ENCODE results near the gene ZNF221.
"Not testable (repeated sequence)": the region's sequence is repeated elsewhere in the genome, so short reads cannot be mapped to it uniquely, and the experiment has no call there.

The ZNF221 gene

DNA sequence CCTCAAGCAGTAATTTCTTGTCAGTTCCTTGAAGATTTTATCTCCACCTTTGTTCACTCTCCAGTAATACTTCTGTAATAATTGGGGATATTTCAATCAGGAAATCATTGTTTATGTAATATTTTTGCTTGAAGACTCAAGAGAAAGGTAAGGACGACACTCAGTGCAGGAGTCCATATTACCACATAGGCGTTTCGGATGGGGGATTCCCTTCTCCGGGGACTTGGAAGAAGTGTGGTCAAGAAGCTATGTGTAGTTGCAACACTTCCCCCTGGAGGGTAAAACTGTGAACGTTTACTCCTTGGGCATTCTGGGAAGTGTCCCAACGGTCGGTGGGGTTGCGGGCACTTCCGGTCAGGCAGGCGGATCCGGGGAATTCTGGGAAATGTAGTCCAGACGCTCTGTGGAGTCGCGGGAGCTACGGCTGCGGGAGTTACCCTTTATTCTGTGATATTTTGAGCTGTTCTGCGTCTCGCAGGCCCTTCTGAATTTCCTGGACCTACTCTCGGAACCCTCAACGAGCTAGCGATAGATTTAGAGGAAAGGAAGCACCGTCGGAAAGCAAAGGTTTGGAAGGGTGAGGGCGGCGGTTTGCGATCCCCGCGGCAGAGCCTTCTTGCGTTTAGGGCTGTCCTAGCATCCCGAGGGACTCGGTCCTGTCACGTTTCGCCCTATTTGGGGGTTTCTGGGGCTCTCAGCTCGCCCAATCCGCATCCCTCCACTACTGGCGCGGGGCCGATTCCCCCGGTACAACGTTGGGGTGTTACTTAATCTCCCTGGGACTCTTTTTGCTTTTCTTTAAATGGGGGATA, at the start of gene ZNF221:
Gene ZNF221 (plus strand): TSS at position 395 of the 812 bp plus-strand sequence. CDS start 11,499 bp downstream, outside the sequence.
- peak; percentile 92 for DNase-seq (ENCODE audit: low spot score)

DNA sequence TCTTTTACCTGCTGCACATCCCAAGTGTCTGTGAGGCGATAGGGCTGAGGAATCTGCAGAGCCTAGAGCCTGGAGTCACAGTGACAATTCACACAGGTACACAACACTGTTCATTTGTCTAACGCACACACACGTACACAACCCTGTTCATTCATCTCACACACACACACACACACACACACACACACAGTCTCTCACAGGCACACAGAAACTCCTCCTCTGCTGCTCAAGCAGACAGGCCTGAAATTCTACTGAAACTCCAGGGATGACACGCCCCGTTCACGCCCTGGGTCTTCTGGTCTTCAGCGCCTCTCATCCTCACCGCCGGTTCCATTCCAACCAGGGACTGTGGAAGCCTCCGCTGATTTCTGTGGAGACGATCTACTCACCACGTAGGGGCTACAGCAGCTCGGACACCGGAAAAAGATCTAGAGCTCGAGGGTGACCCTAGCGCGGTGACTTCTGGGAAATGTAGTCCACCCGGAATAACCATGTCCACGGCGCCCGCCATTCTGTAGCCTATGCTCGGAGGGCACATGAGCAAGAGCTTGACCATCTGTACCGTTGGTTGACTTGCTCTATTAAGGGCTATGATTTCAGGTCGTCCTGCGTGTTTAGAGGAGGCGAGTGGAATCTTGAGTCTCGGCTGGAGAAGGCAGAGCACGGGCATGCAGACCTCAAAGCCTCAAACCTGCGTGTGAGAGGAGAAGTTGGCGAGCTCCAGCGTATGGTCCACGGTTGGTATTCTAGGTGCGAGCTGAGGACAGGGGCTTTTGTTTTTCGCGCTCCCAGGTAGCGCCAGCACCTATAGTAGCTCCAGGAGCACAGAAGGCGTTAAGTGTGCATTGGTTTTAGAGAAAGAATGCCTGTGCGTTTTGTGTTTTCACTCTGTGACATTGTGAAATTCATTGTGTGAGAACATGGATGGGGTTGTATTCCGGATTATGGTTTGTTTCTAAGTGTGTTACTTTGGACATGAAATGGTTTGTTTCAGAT, 49.3 kb upstream of the ZNF221 start:
- peak; percentile 67 for DNase-seq (ENCODE audit: low spot score)

DNA sequence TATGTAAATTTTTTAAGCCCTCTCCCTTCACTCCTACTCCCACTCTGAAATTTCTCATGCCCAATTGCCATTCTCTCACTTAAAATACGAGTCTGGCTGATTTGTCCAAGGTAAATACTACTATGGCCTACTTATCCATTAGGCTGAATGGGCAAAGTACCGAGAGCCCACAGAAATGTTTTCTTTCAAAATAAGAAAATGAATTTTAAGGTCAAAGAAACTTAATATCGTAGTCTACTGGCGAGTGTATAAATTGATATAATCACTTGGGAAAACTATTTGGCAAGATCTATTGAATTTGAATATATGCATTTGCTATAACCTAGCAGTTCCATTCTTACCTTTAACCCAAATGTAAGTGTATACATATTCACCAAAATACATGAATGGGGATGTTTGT, 48.6 kb upstream of the ZNF221 start:
- DNase-seq (ENCODE audit: low spot score) = no peak

DNA sequence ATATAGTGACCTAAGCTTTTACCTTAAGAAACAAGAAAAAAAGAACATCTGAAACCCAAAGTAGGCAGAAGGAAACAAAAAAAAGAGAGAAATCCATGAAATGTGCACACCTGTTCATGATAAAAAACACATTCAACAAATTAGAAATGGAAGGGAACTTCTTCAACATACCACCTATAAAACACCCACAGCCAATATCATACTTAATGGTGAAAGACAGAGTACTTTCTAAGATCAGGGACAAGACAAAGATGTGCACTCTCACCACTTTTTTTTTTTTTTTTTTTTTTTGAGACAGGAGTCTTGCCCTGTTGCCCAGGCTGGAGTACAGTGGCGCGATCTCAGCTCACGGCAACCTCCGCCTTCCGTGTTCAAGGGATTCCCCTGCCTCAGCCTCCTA, 45.1 kb upstream of the ZNF221 start:
- no peak for DNase-seq (ENCODE audit: low spot score)

DNA sequence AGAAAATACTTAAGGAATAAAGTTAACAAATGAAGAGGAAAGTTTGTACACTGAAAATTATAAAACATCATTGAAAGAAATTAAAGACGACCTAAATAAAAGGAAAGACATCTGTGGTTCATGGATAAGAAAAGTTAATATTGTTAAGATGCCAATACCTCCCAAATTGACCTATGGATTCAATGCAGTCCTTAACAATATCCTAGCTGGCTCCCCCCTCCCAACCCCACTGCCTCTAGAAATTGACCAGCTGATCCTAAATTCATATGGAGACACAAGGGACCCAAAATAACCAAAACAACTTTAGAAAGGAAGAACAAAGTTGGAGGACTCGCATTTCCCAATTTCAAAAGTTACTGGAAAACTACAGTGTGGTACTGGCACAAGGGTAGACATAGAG, 44.3 kb upstream of the ZNF221 start:
- no peak for DNase-seq (ENCODE audit: low spot score)

DNA sequence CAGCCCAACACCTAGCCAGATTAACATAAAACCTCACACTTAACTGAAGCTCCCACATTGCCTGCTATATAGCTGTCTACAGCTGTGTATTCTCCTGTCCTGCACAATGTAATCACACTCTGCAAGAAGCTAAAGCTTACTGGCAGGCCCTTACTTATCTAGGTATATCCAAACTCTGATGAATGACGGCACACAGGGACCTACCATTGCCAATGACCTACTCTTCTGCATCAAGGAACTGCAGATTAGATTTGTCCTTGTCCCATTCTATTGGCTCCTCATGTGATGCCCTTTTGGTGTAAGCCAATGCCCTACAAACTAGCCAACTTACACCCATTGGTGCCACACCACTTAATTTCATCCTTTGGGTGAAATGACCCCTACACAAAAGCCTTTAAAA, 42.4 kb upstream of the ZNF221 start:
- no peak for DNase-seq (ENCODE audit: low spot score)

DNA sequence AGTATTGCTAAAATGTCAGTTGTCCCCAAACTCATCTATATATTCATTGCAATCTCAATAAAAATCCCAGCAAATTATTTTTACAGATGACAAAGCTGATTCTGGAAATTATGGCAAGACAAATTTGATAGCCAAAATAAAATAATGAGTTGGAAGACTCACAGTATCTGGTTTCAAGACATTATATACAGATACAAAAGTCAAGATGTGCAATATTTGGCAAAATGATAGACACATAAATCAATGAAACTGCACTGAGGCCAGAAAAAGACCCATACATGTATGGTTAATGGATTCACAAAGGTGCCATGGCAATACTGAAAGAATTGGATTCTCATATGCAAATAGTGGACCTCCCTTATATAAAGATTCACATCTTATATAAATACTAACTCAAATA, 40.1 kb upstream of the ZNF221 start:
- DNase-seq (ENCODE audit: low spot score) = no peak

DNA sequence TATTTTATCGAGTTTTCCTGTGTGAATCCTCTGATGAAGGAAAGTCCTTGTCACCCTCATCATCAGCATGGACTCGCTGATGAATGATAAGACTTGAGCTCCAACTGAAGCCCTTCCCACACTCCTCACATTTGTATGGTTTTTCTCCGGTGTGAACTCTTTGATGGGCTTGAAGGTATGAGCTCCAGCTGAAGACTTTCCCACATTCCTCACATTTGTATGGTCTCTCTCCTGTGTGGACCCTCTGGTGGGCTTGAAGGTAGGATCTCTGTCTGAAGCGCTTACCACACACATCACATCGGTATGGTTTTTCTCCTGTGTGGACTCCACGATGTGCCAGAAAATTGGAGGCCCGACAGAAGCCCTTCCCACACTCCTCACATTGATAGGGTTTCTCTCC, 37.6 kb upstream of the ZNF221 start:
- no peak for DNase-seq (ENCODE audit: low spot score)

DNA sequence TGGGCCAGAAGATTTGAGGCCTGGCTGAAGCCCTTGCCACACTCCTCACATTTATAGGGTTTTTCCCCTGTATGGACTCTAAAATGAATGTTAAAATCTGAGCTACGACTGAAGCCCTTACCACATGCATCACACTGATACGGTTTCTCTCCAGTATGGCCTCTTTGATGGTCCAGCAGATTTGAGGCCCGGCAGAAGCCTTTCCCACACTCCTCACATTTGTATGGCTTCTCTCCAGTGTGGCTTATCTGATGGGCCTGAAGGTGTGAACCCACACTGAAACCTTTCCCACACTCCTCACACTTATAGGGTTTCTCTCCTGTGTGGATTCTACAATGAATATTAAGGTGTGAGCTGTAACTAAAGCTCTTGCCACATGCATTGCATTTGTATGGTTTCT, 37.0 kb upstream of the ZNF221 start:
- no peak for DNase-seq (ENCODE audit: low spot score)

DNA sequence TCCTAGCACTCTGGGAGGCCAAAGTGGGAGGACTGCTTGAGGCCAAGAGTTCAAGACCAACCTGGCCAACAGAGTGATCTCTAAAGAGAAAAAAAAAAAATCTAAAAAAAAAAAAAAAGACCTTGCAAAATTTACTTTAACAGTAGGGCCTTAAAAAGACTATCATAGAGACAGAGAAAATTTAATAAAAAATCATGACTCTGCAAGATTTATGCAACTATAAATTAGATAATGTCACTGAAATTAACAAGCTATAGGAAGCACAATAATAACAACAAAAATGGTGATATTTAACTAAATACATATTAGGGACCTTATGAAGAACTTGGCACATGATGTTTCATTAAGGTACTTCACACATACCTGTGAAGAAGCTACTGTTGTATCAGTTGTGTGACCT, 27.2 kb upstream of the ZNF221 start:
- no peak for DNase-seq (ENCODE audit: low spot score)

DNA sequence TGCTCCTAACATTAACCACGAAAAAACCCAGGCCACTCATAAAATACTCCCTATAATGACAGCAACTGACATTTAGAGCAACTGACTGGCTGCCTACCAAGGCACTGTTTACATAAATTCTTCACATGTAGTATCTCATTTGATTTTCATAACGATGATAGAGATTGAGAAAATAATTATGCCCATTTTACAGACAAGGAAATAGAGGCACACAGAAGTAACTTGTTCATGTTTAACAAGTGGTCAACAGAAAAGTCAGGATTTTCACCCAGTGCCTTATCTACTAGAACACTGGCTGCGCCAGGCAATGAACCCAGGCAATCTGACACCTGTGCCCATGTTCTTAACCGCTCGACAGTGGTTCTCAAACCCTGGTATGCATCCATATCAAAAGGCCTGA, 22.2 kb upstream of the ZNF221 start:
- DNase-seq (ENCODE audit: low spot score) = no peak

DNA sequence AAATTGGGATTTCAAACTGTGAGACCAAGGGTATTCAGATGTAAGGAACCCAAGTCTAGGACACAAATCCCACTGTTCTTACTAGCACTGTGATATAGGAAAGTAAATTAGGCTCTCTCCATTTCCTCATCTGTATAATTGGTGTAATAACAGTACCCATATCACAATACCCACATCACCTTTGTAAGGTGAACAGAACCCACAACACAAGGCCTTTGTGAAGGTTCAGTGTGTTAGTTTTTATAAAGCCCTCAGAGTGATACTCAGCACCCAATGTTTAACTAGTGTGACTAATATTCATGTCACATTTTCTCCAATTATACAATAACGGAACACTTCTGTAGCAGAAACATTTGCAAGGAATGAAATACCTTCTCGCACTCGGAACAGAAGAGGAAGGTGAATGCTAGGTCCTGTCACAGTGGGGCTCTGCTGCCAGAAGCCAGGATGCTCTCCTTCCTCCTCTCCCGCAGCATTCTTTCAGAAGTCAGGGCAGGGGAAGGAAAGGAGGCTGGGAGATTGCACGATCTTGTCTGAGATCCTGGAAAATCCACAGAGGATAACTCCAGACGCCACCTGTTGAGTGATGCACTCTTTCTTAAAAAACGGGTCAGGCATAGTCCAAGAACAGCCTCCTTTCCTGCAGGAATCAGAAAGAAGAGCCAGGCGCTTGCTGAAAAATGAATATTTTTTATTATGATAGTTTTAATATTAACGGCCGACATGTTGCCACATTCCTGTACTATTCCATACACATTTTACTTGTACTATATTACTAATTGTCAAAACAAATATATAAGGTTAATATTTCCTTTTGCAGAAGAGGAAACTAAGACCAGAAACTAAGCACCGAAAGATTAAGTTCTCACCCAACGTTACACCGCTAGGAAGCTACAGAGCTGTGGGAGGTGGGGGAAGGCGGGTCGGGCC, 16.7 kb upstream of the ZNF221 start:
- DNase-seq (ENCODE audit: low spot score) = peak; percentile 1

DNA sequence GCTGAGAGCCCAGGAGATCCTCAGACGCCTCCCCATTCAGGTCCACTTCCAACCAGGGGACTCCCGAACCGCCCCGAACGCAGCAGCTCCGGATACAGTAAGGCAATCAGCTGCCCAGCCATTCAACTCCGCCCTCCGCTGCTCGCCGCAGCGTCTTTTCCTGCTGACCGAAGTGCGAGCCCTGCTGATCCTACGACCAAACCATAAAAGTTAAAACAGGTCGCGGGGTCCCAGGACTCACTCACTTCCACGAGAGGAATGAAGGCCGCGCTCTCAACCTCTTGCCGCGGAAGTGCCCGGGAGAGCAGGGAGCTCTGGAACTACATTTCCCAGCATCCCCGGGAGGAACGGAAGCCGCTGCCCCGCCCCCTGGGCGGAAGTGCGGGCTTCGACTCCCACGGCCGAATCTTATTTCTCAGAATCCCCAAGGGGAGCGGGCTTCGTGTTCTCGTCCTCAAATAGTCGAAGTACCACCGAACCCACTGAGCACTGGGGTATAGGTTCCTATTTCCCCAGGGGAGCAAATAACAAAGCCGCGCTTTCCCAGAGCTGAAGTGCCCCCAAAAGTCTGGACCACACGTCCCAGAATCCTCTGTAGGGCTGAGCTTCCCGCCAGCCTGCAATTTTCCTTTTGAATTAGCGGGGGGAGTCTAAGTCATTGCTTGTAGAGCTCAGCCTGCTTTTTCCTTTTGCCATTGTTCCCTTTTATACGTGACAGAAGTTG, 15.9 kb upstream of the ZNF221 start, which contains the start of gene ZNF45:
Gene ZNF45 (minus strand): TSS at position 298 of the 724 bp plus-strand sequence. CDS start 13,097 bp downstream, outside the sequence.
- DNase-seq (ENCODE audit: low spot score) = peak; percentile 82

DNA sequence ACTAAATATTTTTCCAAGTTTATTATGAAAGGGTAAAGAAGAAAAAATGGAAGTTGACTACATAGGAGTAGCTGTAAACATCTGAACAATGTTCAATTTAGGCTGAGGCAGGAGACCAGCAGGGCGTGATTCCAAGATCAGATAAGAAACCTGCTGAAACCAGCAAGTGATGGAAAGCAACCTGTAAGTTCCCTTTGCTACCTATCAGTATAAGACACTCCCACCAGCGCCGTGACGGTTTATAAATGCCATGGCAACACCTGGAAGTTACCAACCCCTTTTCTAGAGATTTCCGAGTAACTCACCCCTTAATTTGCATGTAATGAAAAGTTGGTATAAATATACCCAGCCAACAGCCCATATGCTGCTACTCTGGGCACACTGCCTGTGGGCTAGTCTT, 14.8 kb upstream of the ZNF221 start:
- DNase-seq (ENCODE audit: low spot score) = no peak

DNA sequence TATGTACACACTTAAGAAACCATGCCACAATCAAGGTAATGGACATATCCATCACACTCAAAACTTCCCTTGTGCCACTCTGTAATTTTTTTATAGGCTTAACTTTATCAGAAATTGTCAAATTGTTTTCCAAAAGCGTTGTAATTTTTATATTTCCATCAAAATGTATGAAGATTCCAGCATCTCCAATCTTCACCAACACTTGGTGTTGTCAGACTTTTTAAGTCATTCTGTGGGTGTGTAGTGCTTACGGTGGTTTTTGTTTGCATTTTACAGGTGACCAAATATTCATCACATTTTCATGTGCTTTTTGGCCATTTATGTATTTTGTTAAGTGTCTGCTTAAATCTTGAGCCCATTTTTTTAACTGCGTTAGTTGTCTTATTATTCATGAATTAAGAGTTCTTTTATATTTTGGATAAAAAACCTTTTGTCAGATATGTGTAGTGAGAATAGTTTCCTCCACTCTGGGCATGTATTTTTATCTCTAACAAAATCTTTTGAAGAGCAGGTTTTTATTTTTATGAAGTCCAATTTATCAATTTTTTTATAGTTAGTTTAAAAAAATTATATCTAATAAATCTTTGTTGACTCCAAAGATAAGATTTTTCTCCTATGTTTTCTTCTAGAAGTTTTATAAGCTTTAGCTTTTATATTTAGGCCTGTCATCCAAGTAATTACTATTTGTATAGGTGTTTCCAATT, 11.3 kb upstream of the ZNF221 start:
- DNase-seq (ENCODE audit: low spot score) = no peak

DNA sequence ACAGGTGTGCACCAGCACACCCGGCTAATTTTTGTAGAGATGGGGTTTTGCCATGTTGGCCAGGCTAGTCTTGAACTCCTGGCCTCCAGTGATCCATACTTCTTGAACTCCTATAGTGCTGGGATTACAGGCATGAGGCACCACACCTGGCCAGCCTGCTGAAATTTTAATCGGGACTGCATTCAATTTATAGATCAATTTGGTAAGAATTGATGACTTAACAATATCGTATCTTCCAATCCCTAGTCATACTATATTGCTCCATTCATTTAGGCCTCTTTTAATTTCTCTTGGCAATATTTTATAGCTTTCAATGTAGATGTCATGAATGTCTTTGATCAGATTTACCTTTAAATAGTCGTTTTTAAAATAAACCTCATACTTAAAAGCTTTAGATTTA, 10.3 kb upstream of the ZNF221 start:
- no peak for DNase-seq (ENCODE audit: low spot score)

DNA sequence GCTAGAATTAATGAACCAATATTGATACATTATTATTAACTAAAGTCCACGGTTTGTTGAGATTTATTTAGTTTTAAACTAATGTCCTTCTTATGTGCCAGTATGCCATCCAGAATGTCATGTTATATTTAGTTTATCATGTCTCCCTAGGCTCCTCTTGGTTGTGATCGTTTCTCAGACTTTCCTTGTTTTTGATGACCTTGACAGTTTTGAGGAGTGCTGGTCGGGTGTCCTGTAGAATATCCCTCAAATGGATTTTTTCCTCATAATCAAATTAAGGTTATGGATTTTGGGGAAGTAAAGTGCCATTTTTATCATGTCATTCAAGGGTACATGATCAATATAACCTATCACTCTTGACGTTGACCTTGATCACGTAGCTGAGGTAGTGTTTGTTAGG, 9.8 kb upstream of the ZNF221 start:
- DNase-seq (ENCODE audit: low spot score) = no peak

DNA sequence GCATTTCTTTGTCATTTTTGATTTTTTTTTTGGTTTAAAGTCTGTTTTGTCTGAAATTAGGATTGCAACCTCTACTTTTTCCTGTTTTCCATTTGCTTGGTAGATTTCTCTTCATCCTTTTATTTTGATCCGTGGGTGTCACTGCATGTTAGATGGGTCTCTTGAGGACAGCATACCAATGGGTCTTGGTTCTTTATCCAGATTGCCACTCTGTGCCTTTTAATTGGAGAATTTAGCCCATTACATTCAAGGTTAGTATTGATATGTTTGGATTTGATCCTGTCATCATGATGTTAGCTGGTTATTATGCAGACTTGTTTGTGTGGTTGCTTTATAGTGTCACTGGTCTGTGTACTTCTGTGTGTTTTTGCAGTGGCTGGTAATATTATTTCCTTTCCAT, 3.6 kb upstream of the ZNF221 start:
- DNase-seq (ENCODE audit: low spot score) = not testable (repeated sequence)

DNA sequence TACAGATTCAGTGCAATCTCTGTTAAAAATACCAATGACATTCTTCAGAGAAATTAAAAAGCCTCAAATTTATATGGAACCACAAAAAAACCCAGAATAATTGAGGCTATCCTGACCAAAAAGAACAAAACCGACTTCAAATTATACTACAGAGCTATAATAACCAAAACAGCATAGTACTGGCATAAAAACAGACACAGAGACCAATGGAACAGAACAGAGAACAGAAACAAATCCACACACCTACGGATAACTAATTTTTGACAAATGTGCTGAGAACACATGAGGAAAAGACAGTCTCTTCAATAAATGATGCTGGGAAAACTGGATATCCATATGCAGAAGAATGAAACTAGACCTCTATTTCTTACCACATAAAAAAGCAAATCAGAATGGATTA, 1.2 kb upstream of the ZNF221 start:
- DNase-seq (ENCODE audit: low spot score) = not testable (repeated sequence)

DNA sequence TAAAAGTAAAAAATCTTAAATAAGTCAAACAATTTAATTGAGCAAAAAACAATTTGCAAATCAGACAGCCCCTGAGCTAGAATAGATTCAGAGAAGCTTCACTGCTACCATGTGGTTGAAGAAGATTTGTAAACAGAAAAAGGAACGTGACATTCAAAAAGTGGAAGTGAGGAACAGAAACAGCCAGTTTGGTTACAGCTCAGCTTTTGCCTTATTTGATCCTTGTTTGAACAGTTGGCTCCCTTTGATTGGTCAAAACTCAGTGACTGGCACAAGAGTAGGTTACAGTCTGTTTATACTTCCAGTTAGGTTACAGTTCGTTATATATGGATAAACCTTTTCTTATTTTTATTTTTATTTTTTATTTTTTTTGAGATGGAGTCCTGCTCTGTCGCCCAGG, 5.8 kb downstream of the ZNF221 start:
- no peak for DNase-seq (ENCODE audit: low spot score)

Measured in kidney capillary endothelial cell (primary cell).